SJSA1 (cell line): ENCODE data around the gene CDHR1. TPM values are rescaled to one million over a fixed set of nuclear protein-coding genes. Genes with fewer than 3 reads are reported as not detected.
A peak's percentile ranks its signal among the peaks of the same experiment; 100 is the strongest.

Experiments
- DNase-seq, 2 experiments: peaks; one replicate each; pipeline ENCODE4 v3.0.0-alpha.2; 2015 to 2020; ENCODE audit warnings: low spot score in 2 of 2, low read depth in 1 of 2
- H3K27ac ChIP-seq: fragments of 250-450 bp; sonication (Bioruptor Pico); 2 replicates; pipeline ENCODE4 v1.5.1; 2020; ENCODE audit warnings: mild to moderate bottlenecking, moderate library complexity
- H3K27me3 ChIP-seq: fragments of 250-450 bp; sonication (Bioruptor Pico); replicated peaks from 2 replicates; pipeline ENCODE4 v1.5.1; 2020; ENCODE audit warnings: mild to moderate bottlenecking, moderate library complexity
- H3K36me3 ChIP-seq: fragments of 250-450 bp; sonication (Bioruptor Pico); 2 replicates; pipeline ENCODE4 v1.5.1; 2020; ENCODE audit warnings: mild to moderate bottlenecking
- H3K4me1 ChIP-seq: fragments of 250-450 bp; sonication (Bioruptor Pico); replicated peaks from 2 replicates; pipeline ENCODE4 v1.6.1; 2021; ENCODE audit warnings: mild to moderate bottlenecking
- H3K4me3 ChIP-seq: fragments of 250-450 bp; sonication (Bioruptor Pico); 2 replicates; pipeline ENCODE4 v1.5.1; 2020; ENCODE audit warnings: mild to moderate bottlenecking
- H3K9me3 ChIP-seq: fragments of 250-450 bp; sonication (Bioruptor Pico); replicated peaks from 2 replicates; pipeline ENCODE4 v1.5.1; 2020; ENCODE audit warnings: mild to moderate bottlenecking
- total RNA-seq: library from RNA; depleted of rRNA; stranded (reverse); fragments of >200 nt; shearing (Covaris generic); gene quantifications from 2 replicates; pipeline ENCODE4 v1.2.3, GENCODE V29; 2014

CDHR1 gene
- total RNA-seq, 1 experiment from 2014 or later: 0.03 TPM

DNA sequence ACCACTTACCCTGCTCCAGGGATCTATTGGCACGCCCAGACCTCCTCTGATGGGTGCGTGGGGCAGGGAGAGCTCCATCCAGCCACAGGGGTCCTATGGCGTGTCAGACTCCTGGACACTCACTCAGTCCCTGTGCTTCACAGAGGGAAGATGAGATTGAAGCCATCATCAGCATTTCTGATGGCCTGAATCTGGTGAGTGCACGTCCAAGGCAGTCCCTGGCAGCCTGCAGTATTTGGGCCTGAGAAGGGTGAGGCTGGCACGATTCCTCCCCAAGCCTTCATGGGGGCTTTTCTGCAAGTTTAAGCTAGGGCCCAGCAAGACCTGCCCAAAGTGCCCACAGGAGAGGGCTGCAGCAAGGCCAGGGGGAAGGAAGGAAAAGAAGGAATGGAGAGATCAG lies 3.3 kb downstream of the CDHR1 start:
- H3K4me3 ChIP-seq: no peak overlapping the region
- H3K9me3 ChIP-seq: no peaks in the 10 kb centered on the region
- H3K27me3 ChIP-seq: peaks cover 54% of the 10 kb centered on the region
- no peak for DNase-seq
- H3K4me1 ChIP-seq: 0 out of 2 replicates have a peak, but pooled peaks cover 8% of the 10 kb centered on the region
- H3K27ac ChIP-seq: no peak overlapping the region
- no peaks in the 10 kb centered on the region for H3K36me3 ChIP-seq

DNA sequence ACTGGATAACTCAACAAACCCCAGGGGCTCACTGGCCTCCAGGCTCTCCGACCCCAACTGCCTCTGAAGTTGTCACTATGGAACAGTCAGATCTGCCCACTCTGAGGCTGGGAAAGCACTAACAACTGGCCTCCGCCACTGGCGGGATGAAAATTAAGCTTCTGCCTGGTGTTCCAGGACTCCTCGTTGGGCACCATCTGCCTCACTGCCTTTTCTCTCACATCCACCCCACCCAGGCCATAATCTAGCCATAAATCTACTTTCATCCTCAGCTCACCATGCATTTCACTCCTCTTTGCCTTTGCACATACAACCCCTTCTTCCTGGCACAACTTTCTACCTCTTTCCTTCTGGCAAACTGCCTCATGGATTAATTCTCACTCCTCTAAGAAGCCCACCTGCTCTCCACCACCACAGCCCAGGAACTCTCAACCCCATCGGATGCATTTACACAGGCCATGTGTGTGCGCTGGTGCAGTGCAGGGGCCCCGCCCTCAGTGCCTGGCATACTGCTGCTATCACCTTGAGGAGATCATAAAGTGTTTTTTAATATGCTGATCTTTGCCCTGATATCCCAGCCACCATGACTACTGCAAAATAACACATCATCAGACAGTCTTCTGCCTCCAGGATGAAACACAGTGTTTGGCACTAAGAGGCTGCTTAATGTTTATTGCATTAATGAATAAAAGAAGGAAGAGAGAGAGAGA lies 4.0 kb downstream of the CDHR1 start:
- Histone ChIP-seq H3K4me3 (no peak overlapping the region), H3K27me3 (peaks cover 53% of the 10 kb centered on the region), H3K4me1 (0 out of 2 replicates have a peak, but pooled peaks cover 8% of the 10 kb centered on the region), H3K27ac (no peak overlapping the region), H3K36me3 (no peaks in the 10 kb centered on the region), H3K9me3 (no peaks in the 10 kb centered on the region)
- no peak for DNase-seq

GRCh38 chr10:84200537-84201243 lies 6.4 kb downstream of the CDHR1 start:
- no peak overlapping the region for H3K27ac ChIP-seq
- H3K27me3 ChIP-seq: peaks cover 30% of the 10 kb centered on the region
- no peak overlapping the region for H3K4me3 ChIP-seq
- H3K9me3 ChIP-seq: no peaks in the 10 kb centered on the region
- no peak for DNase-seq
- no peaks in the 10 kb centered on the region for H3K36me3 ChIP-seq
- H3K4me1 ChIP-seq: no peaks in the 10 kb centered on the region

- H3K9me3 ChIP-seq: no peaks in the 10 kb centered on the region
- no peak for DNase-seq
- no peaks in the 10 kb centered on the region for H3K36me3 ChIP-seq
- no peak overlapping the region for H3K27ac ChIP-seq
- H3K27me3 ChIP-seq: peaks cover 25% of the 10 kb centered on the region
- H3K4me3 ChIP-seq: no peak overlapping the region
- no peaks in the 10 kb centered on the region for H3K4me1 ChIP-seq
Observed at GRCh38 chr10:84201244-84201606, 6.9 kb downstream of the CDHR1 start.

DNA sequence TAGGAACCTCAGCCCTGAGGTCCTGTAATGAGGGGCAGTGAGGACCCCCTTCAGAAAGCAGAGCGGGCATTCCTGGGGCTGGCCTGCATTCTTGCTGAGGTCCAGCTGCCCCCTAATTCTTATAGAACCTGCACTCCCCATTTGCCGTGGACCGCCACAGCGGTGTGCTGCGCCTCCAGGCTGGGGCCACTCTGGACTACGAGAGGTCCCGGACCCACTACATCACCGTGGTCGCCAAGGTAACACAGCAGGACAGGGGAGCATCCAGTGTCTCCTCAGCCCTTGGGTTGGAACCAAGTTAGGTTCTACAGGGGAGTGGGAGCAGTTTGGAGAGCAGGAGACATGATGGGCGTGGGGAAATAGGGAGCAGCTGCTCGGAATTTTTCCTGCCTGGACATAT lies 7.3 kb downstream of the CDHR1 start:
- Histone ChIP-seq H3K36me3 (no peaks in the 10 kb centered on the region), H3K4me3 (no peak overlapping the region), H3K4me1 (no peaks in the 10 kb centered on the region), H3K27ac (no peak overlapping the region), H3K9me3 (no peaks in the 10 kb centered on the region), H3K27me3 (peaks cover 22% of the 10 kb centered on the region)
- no peak for DNase-seq

DNA sequence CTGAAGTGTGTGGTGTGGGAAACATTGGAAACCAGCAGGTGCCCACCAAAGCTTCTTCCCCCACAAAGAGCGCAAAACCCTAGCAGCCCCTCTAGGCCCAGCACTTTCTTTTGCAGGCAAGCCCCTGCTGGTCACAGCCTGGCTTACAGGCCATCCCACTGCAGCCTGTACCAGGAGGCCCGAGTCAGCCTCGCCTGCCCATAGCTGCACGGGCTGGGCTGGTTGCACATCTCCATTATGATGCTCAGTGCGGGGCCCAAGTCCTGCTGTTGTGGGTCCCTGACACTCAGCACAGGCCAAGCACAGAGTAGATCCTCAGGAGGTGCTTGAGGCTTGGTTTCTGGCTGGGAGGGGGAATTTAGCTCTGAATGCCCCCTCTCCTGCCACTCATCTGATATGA lies 8.0 kb downstream of the CDHR1 start:
- no peak for DNase-seq
- H3K36me3 ChIP-seq: no peaks in the 10 kb centered on the region
- H3K4me3 ChIP-seq: no peak overlapping the region
- no peaks in the 10 kb centered on the region for H3K4me1 ChIP-seq
- no peaks in the 10 kb centered on the region for H3K9me3 ChIP-seq
- peaks cover 19% of the 10 kb centered on the region for H3K27me3 ChIP-seq
- no peak overlapping the region for H3K27ac ChIP-seq

DNA sequence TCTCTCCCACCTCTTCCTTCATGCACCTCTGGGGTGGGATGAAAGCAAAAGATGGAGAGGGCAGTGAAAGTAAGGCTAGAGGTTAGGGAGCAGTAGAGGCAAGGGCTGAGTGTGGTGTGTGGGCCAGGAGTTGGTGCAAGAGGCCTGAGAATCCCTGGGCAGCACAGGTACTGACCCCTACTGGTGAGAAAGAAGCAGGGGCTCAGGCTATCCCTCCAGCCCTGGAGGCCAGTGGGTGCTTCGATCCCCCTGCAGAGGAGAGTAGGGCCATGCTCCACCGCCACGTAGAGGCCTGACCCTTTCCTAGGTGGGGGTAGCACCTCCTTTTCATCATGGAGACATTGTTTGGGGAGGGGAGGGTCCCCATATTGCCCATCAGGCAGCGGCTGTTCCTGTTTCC lies 9.8 kb downstream of the CDHR1 start:
- H3K27me3 ChIP-seq: 0 out of 2 replicates have a peak, but pooled peaks cover 5% of the 10 kb centered on the region
- DNase-seq: no peak

GRCh38 chr10:84204610-84205009 lies 10.3 kb downstream of the CDHR1 start:
- H3K4me3 ChIP-seq: no peak overlapping the region
- H3K36me3 ChIP-seq: no peaks in the 10 kb centered on the region
- 0 out of 2 replicates have a peak, but pooled peaks cover 5% of the 10 kb centered on the region for H3K27me3 ChIP-seq
- H3K9me3 ChIP-seq: no peaks in the 10 kb centered on the region
- no peak overlapping the region for H3K27ac ChIP-seq
- H3K4me1 ChIP-seq: no peaks in the 10 kb centered on the region
- DNase-seq: no peak

More for the DNA sequence above, 9.8 kb downstream of the CDHR1 start:
- Histone ChIP-seq H3K36me3 (no peaks in the 10 kb centered on the region), H3K9me3 (no peaks in the 10 kb centered on the region), H3K27ac (no peak overlapping the region), H3K4me1 (no peaks in the 10 kb centered on the region), H3K4me3 (no peak overlapping the region)

DNA sequence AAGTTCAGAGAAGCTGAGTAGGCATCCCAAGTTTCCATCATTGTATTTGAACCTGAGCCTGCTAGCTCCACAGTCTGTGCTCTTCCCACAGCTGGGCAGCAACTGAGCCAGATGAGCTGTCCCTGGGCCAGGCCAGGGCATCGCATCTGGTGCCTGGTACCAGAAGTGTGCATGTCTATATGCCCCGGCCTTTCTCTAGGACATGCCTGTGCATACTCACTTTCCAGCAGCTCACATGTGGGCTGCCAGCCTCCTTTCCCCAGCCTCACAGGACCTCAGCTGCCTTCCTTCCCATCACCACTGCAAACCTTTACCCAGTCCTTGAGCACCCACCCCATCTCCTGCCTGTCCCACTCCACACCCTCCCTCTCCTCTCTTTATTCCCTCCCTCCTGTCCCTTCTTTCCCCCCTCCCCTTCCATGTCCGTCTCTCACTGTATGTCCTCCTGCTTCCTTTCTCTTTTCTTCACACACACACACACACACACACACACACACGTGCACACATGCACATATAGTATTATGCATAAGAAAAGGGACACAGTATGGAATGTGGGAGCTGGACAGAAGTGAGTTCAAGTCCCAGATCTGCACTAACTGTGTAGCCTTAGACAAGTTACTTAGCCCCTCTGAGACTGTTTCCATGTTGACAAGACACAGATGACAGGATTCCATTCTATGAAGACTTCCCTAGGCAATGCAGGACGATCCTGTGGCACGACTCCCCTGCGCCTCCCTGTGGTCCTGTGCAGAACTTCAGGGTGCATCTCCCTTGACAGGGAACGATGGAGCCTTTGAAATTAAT lies 10.9 kb downstream of the CDHR1 start:
- DNase-seq: peak in 1 of 2 experiments; percentile 22
- Histone ChIP-seq H3K27ac (no peak overlapping the region), H3K9me3 (no peaks in the 10 kb centered on the region), H3K4me3 (no peak overlapping the region), H3K36me3 (no peaks in the 10 kb centered on the region), H3K4me1 (no peaks in the 10 kb centered on the region), H3K27me3 (0 out of 2 replicates have a peak, but pooled peaks cover 6% of the 10 kb centered on the region)

GRCh38 chr10:84205853-84206525 lies 11.7 kb downstream of the CDHR1 start:
- no peaks in the 10 kb centered on the region for H3K4me1 ChIP-seq
- H3K4me3 ChIP-seq: no peak overlapping the region
- no peak overlapping the region for H3K27ac ChIP-seq
- no peaks in the 10 kb centered on the region for H3K9me3 ChIP-seq
- no peaks in the 10 kb centered on the region for H3K36me3 ChIP-seq
- H3K27me3 ChIP-seq: 0 out of 2 replicates have a peak, but pooled peaks cover 3% of the 10 kb centered on the region
- no peak for DNase-seq

DNA sequence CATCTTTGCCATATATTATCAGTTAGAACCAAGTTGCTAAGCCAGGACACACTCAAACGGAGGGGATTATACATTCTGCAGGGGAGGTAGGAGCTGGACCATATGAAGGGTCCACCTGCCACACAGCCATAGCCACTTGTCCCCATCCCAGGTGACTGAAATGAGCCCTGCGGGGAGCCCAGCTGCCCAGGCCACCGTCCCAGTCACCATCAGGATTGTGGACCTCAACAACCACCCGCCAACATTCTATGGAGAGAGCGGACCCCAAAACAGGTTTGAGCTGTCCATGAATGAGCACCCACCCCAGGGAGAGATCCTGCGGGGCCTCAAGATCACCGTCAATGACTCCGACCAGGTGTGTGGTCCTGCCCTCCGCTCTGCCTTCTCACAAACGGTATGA lies 13.7 kb downstream of the CDHR1 start:
- Histone ChIP-seq H3K4me3 (no peak overlapping the region), H3K27ac (no peak overlapping the region)

DNA sequence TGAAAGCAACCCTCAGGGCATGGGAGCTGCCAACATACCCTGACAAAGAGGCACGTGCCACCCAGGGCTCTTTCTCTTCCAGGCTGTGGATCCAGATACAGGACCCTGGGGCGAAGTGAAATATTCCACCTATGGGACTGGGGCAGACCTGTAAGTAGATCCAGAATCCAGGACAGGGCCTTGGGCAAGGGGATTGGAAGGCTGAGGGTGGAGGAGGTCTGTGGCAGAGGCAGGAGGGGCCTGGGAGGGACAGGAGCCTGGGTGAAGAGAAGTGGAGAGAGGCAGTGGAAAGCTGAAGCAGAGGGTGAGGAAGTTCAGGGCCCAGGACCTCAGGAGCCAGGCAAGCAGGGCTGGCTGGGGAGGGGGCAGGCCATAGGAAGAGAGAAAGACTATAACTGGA lies 17.2 kb downstream of the CDHR1 start:
- no peaks in the 10 kb centered on the region for H3K9me3 ChIP-seq
- H3K27me3 ChIP-seq: 0 out of 2 replicates have a peak, but pooled peaks cover 3% of the 10 kb centered on the region
- H3K4me1 ChIP-seq: no peaks in the 10 kb centered on the region
- no peak overlapping the region for H3K27ac ChIP-seq
- H3K4me3 ChIP-seq: no peak overlapping the region
- no peaks in the 10 kb centered on the region for H3K36me3 ChIP-seq
- DNase-seq: no peak

More for the DNA sequence above, 13.7 kb downstream of the CDHR1 start:
- DNase-seq: no peak
- H3K9me3 ChIP-seq: no peaks in the 10 kb centered on the region
- no peaks in the 10 kb centered on the region for H3K36me3 ChIP-seq
- 0 out of 2 replicates have a peak, but pooled peaks cover 3% of the 10 kb centered on the region for H3K27me3 ChIP-seq
- no peaks in the 10 kb centered on the region for H3K4me1 ChIP-seq

GRCh38 chr10:84212014-84212413 lies 17.7 kb downstream of the CDHR1 start:
- Histone ChIP-seq H3K27me3 (0 out of 2 replicates have a peak, but pooled peaks cover 3% of the 10 kb centered on the region), H3K9me3 (no peaks in the 10 kb centered on the region), H3K4me1 (no peaks in the 10 kb centered on the region), H3K27ac (no peak overlapping the region), H3K36me3 (no peaks in the 10 kb centered on the region), H3K4me3 (no peak overlapping the region)
- no peak for DNase-seq
